Activated CD4-positive, alpha-beta T cell treated with anti-CD3 and anti-CD28 coated beads for 36 hours (primary cell): Measurements from ENCODE around the gene MAGI1. TPM values are rescaled to one million over a fixed set of nuclear protein-coding genes. Genes with fewer than 3 reads are reported as not detected.

Experiments
- ATAC-seq: fragments of 200-7000 bp; cut with Tn5 transposase; one replicate; pipeline ENCODE4 v1.10.0; 2021; ENCODE audit warnings: mild to moderate bottlenecking, moderate library complexity
- CTCF ChIA-PET: fragments of 350-600 bp; sonication (Branson Sonifier 250); formaldehyde crosslinking; loops from one replicate; lab custom pipeline; 2021; ENCODE audit warnings: antibody characterized with exemption; lab: Charles Lee
- POLR2A ChIA-PET: fragments of 350-600 bp; sonication (Branson Sonifier 250); formaldehyde crosslinking; loops from one replicate; lab custom pipeline; 2021; ENCODE audit warnings: antibody characterized with exemption, inconsistent platforms; lab: Charles Lee
- DNase-seq: peaks from one replicate; pipeline ENCODE4 v3.0.0-alpha.2; 2020
- H3K27ac Mint-ChIP-seq: one replicate; pipeline ENCODE4 v1.8.0; 2021; ENCODE audit warnings: mixed read lengths
- H3K27me3 Mint-ChIP-seq: one replicate; pipeline ENCODE4 v1.8.0; 2021; ENCODE audit warnings: mixed read lengths
- H3K36me3 Mint-ChIP-seq: one replicate; pipeline ENCODE4 v1.8.0; 2021; ENCODE audit warnings: low read depth, mixed read lengths
- H3K4me1 Mint-ChIP-seq: one replicate; pipeline ENCODE4 v1.8.0; 2021; ENCODE audit warnings: mixed read lengths
- H3K4me3 Mint-ChIP-seq: one replicate; pipeline ENCODE4 v1.8.0; 2021; ENCODE audit warnings: mild to moderate bottlenecking, moderate library complexity, mixed read lengths
- H3K9me3 Mint-ChIP-seq: one replicate; pipeline ENCODE4 v1.8.0; 2021; ENCODE audit warnings: low read depth, mixed read lengths
- intact Hi-C, 2 experiments: fragments of 100-400 bp; cut with DNase I in 1 of 2; cut with micrococcal nuclease in 1 of 2; formaldehyde crosslinking; loops; one replicate each; pipeline versions ENCODE4 v1.14.2 to v1.15.1; 2022 to 2024; cut with DNase I, micrococcal nuclease
- total RNA-seq, 2 experiments: library from RNA; stranded (reverse); gene quantifications; one replicate each; pipeline ENCODE4 v1.2.3, GENCODE V29; 2021

MAGI1 gene
- total RNA-seq, 2 experiments from 2014 or later = 0.09 to 0.18 TPM

- ATAC-seq (no peak), DNase-seq (no peak)
- ChIA-PET POLR2A (no interaction called here), CTCF (no interaction called here)
- no peaks in the 10 kb centered on the region for H3K9me3 Mint-ChIP-seq
- H3K27ac Mint-ChIP-seq = no peak overlapping the region
- intact Hi-C loops = no loop called here
- no peak overlapping the region for H3K4me3 Mint-ChIP-seq
- no peaks in the 10 kb centered on the region for H3K4me1 Mint-ChIP-seq
- no peaks in the 10 kb centered on the region for H3K36me3 Mint-ChIP-seq
- no peaks in the 10 kb centered on the region for H3K27me3 Mint-ChIP-seq
Observed at GRCh38 chr3:65425880-65426279, 612.8 kb downstream of the MAGI1 start.

- peaks cover 2% of the 10 kb centered on the region for H3K9me3 Mint-ChIP-seq
- ATAC-seq (no peak), DNase-seq (no peak)
- POLR2A ChIA-PET = no interaction called here
- no peak overlapping the region for H3K4me3 Mint-ChIP-seq
- intact Hi-C loops = no loop called here
- H3K27me3 Mint-ChIP-seq = no peaks in the 10 kb centered on the region
- CTCF ChIA-PET = no interaction called here
- H3K36me3 Mint-ChIP-seq = no peaks in the 10 kb centered on the region
- no peaks in the 10 kb centered on the region for H3K4me1 Mint-ChIP-seq
- no peak overlapping the region for H3K27ac Mint-ChIP-seq
Observed at GRCh38 chr3:65422154-65422553, 616.6 kb downstream of the MAGI1 start.

- ATAC-seq (no peak), DNase-seq (no peak)
- Mint-ChIP-seq H3K9me3 (peaks cover 4% of the 10 kb centered on the region), H3K4me3 (no peak overlapping the region), H3K36me3 (no peaks in the 10 kb centered on the region), H3K27me3 (no peaks in the 10 kb centered on the region), H3K27ac (no peak overlapping the region), H3K4me1 (no peaks in the 10 kb centered on the region)
- CTCF ChIA-PET = no interaction called here
- intact Hi-C loops = no loop called here
- POLR2A ChIA-PET = no interaction called here
Observed at GRCh38 chr3:65419233-65419632, 619.5 kb downstream of the MAGI1 start.

- H3K4me1 Mint-ChIP-seq = no peaks in the 10 kb centered on the region
- no peak for ATAC-seq
- H3K9me3 Mint-ChIP-seq = peaks cover 3% of the 10 kb centered on the region
- no peak for DNase-seq
- no peak overlapping the region for H3K4me3 Mint-ChIP-seq
- no peaks in the 10 kb centered on the region for H3K36me3 Mint-ChIP-seq
- intact Hi-C loops = no loop called here
- no peaks in the 10 kb centered on the region for H3K27me3 Mint-ChIP-seq
- H3K27ac Mint-ChIP-seq = no peak overlapping the region
- CTCF ChIA-PET = no interaction called here
- POLR2A ChIA-PET = no interaction called here
Observed at GRCh38 chr3:65413891-65414290, 624.8 kb downstream of the MAGI1 start.

- Mint-ChIP-seq H3K4me3 (no peak overlapping the region), H3K27ac (no peak overlapping the region), H3K36me3 (no peaks in the 10 kb centered on the region), H3K9me3 (peaks cover 2% of the 10 kb centered on the region), H3K27me3 (no peaks in the 10 kb centered on the region), H3K4me1 (no peaks in the 10 kb centered on the region)
- CTCF ChIA-PET = interaction anchor here (1.1 kb wide), 1 partner anchor 8 kb away, joined by 5 read pairs; no protein-coding TSS in a partner anchor
- POLR2A ChIA-PET = no interaction called here
- ATAC-seq = no peak
- DNase-seq = no peak
- intact Hi-C loops = no loop called here
Observed at GRCh38 chr3:65412588-65412987, 626.1 kb downstream of the MAGI1 start.

GRCh38 chr3:65411367-65411766 lies 627.4 kb downstream of the MAGI1 start:
- no peak overlapping the region for H3K27ac Mint-ChIP-seq
- no peaks in the 10 kb centered on the region for H3K27me3 Mint-ChIP-seq
- no peaks in the 10 kb centered on the region for H3K36me3 Mint-ChIP-seq

GRCh38 chr3:65409176-65409569 lies 629.5 kb downstream of the MAGI1 start:
- no peak overlapping the region for H3K4me3 Mint-ChIP-seq
- H3K27me3 Mint-ChIP-seq = no peaks in the 10 kb centered on the region
- no peaks in the 10 kb centered on the region for H3K4me1 Mint-ChIP-seq
- POLR2A ChIA-PET = no interaction called here
- intact Hi-C loops = no loop called here
- H3K9me3 Mint-ChIP-seq = no peaks in the 10 kb centered on the region
- DNase-seq (no peak), ATAC-seq (no peak)
- H3K27ac Mint-ChIP-seq = no peak overlapping the region
- H3K36me3 Mint-ChIP-seq = no peaks in the 10 kb centered on the region
- CTCF ChIA-PET = interaction anchor here (0.6 kb wide), 1 partner anchor 68 kb away, joined by 3 read pairs; no protein-coding TSS in a partner anchor

More at GRCh38 chr3:65411367-65411766, 627.4 kb downstream of the MAGI1 start:
- Mint-ChIP-seq H3K4me1 (no peaks in the 10 kb centered on the region), H3K9me3 (peaks cover 2% of the 10 kb centered on the region), H3K4me3 (no peak overlapping the region)
- no peak for ATAC-seq
- POLR2A ChIA-PET = no interaction called here
- DNase-seq = no peak
- CTCF ChIA-PET = no interaction called here
- intact Hi-C loops = no loop called here

GRCh38 chr3:65408531-65409175 lies 630.1 kb downstream of the MAGI1 start:
- H3K4me1 Mint-ChIP-seq = no peaks in the 10 kb centered on the region
- H3K9me3 Mint-ChIP-seq = no peaks in the 10 kb centered on the region
- no peak overlapping the region for H3K27ac Mint-ChIP-seq
- CTCF ChIA-PET = no interaction called here
- POLR2A ChIA-PET = no interaction called here
- DNase-seq = no peak
- H3K27me3 Mint-ChIP-seq = no peaks in the 10 kb centered on the region
- no peak overlapping the region for H3K4me3 Mint-ChIP-seq
- no peaks in the 10 kb centered on the region for H3K36me3 Mint-ChIP-seq
- intact Hi-C loops = no loop called here
- ATAC-seq = no peak

- Mint-ChIP-seq H3K9me3 (no peaks in the 10 kb centered on the region), H3K36me3 (no peaks in the 10 kb centered on the region), H3K27ac (no peak overlapping the region), H3K4me1 (no peaks in the 10 kb centered on the region), H3K27me3 (no peaks in the 10 kb centered on the region), H3K4me3 (no peak overlapping the region)
- CTCF ChIA-PET = no interaction called here
- POLR2A ChIA-PET = interaction anchor here (0.6 kb wide), 1 partner anchor 12 kb away, joined by 5 read pairs; no protein-coding TSS in a partner anchor
- no peak for ATAC-seq
- no peak for DNase-seq
- intact Hi-C loops = no loop called here
Observed at GRCh38 chr3:65406470-65406869, 632.2 kb downstream of the MAGI1 start.

GRCh38 chr3:65402597-65402996 lies 636.1 kb downstream of the MAGI1 start:
- no peak for ATAC-seq
- Mint-ChIP-seq H3K4me1 (no peaks in the 10 kb centered on the region), H3K9me3 (peaks cover 2% of the 10 kb centered on the region), H3K4me3 (no peak overlapping the region), H3K36me3 (no peaks in the 10 kb centered on the region), H3K27me3 (no peaks in the 10 kb centered on the region), H3K27ac (no peak overlapping the region)
- intact Hi-C loops = no loop called here
- no peak for DNase-seq
- POLR2A ChIA-PET = no interaction called here
- CTCF ChIA-PET = no interaction called here

- Mint-ChIP-seq H3K4me1 (no peaks in the 10 kb centered on the region), H3K27ac (no peak overlapping the region), H3K36me3 (no peaks in the 10 kb centered on the region), H3K9me3 (peaks cover 4% of the 10 kb centered on the region), H3K27me3 (no peaks in the 10 kb centered on the region), H3K4me3 (no peak overlapping the region)
- ChIA-PET POLR2A (no interaction called here), CTCF (no interaction called here)
- DNase-seq = no peak
- ATAC-seq = no peak
- intact Hi-C loops = no loop called here
Observed at GRCh38 chr3:65401359-65402305, 637.1 kb downstream of the MAGI1 start.

GRCh38 chr3:65400899-65401298 lies 637.8 kb downstream of the MAGI1 start:
- H3K9me3 Mint-ChIP-seq = peaks cover 4% of the 10 kb centered on the region
- H3K27ac Mint-ChIP-seq = no peak overlapping the region
- no peak for ATAC-seq
- DNase-seq = no peak
- H3K36me3 Mint-ChIP-seq = no peaks in the 10 kb centered on the region
- no peaks in the 10 kb centered on the region for H3K4me1 Mint-ChIP-seq
- H3K27me3 Mint-ChIP-seq = no peaks in the 10 kb centered on the region
- POLR2A ChIA-PET = no interaction called here
- H3K4me3 Mint-ChIP-seq = no peak overlapping the region
- intact Hi-C loops = no loop called here
- CTCF ChIA-PET = no interaction called here
